Bone marrow (tissue), 2 donors: Measurements from ENCODE around the gene MAP3K8.
"Not testable (repeated sequence)": the region's sequence is repeated elsewhere in the genome, so short reads cannot be mapped to it uniquely, and the experiment has no call there.

Experiments
- DNase-seq, 2 donors: peaks; one replicate each; lab custom pipeline; 2025; lab: John Stamatoyannopoulos, UW

The MAP3K8 gene

DNA sequence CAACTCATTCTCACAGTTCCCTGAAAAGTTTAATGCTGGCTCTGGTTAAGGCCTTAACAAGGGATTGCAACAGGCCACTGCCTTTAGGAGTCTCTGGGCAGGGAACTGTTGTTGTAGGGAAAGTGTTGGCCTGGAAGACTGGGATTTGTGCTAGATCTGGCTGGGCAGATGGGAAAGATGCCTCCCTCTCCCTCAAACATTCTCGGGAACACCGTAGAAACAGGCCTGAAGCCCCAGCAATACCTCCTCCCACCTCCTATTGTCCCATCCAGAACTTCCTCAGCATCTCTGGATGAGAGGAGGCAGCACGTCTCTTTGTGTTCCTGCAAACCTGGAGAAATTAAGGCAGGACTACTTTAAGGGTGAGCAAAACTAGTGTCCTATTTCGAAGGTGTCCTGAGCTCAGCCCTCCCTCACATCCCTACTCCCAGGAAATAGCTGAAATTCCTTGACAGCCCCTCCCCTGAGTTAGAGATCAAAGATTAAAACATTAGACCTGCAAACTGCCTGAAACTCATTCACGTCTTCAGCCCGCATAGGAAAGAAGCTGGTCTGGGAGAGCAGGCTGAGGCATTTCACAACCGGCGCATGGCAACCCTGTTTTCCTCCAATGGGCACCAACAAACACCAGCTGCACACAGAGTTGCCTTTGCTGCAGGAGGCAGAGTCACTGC is 10.9 kb upstream of the MAP3K8 start:
- peak; percentile 10 to 84 for DNase-seq

DNA sequence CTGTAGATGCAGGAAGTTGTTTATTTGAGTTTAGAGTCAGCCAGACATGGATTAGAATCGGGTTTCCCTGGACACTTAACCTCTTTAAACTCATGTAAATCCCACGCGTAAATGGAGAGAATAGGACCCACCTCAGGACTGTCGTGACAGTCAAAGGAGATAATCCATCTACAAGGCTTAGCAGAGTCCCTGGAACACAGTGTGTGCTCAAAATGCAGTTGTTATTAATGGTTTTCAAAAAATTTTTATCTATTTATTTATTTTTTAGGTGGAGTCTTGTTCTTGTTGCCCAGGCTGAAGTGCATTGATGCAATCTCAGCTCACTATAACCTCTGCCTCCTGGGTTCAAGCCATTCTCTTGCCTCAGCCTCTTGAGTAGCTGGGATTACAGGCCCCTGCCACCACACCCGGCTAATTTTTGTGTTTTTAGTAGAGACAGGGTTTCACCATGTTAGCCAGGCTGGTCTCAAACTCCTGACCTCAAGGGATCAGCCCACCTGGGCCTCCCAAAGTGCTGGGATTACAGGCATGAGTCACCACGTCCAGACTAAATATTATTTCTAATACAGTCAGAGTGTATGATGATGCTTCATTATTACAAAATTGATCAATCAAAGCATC is 10.2 kb upstream of the MAP3K8 start:
- not testable (repeated sequence) for DNase-seq

DNA sequence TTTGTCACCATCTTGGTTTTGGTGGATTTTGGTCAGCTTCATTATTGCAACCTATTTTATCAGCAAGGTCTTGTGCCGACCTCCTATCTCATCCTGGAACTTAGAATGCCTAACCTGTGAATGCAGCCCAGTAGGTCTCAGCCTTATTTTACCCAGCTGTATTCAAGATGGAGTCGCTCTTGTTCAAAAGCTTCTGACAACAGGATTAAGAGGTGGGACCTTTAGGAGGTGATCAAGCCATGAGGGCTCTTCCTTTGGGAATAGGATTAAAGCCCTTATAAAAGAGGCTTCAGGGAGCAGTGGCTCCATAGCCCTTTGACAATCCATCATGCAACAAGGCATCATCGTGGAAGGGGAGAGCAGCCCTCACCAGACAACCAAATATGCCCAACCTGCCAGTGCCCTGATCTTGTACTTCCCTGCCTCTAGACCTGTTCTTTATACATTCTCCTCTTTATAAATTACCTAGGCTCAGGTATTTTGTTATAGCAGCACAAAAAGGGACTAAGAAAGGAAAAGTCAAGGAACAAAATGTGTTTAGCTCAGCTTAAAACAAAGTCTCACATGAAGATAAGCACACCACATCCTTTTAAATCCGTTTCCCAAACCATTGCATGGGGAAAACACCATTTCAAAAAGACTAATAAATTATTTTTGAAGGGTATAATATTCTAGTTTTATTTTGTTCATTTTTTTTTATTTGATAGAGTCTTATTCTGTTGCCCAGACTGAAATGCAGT is 8.5 kb upstream of the MAP3K8 start:
- DNase-seq = no peak

DNA sequence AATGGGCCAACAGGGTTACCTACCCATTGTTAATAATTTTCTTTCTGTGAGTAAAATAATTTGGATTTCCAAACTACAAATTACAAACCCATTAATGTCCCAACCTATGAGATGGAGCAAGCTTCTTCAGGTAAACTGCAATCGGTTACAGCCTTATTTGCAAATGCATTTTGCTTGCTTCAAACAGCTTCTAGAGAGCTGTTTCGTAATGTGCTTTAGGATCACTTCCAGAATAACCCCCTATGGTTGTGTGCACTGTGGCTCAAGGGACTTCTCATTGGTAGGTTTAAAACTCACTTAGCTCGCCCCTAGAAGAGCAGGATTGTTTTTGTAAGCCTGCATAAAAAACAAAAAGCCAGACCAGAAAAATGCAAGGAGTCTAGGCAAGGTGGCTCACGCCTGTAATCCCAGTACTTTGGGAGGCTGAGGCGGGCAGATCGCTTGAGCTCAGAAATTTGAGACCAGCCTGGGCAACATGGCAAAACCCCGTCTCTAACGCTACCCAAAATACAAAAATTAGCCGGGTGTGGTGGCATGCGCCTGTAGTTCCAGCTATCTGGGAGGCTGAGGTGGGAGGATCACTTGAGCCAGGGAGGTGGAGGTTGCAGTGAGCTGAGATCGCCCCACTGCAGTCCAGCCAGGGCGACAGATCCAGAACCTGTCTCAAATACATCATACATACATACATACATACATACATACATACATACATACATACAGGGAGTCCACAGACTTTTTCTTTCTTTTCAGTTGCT is 3.3 kb upstream of the MAP3K8 start:
- DNase-seq = no peak

DNA sequence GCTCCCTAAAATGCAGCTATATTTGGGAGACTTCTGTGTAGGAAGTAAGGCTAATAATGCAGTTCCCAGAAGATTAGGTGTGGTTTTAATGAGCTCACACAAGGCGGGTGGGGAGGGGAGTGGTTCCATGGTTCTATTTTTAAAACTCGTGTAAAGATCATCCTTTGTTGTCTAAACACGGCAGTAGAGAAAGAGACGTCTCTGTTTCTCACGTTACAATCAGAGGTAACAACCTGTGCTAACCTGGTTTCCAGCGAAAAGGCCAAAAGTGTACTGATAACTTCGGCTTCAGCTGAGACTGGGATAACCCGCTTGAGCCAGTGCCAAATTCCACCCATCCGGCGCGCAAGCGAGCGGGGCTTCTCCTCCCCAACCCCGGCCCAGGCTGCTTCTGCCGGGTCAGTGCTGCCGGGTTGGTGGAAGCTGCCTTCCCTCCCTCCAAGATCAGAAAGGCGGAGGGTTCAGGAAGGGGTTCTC is 2.5 kb upstream of the MAP3K8 start:
- DNase-seq = no peak

DNA sequence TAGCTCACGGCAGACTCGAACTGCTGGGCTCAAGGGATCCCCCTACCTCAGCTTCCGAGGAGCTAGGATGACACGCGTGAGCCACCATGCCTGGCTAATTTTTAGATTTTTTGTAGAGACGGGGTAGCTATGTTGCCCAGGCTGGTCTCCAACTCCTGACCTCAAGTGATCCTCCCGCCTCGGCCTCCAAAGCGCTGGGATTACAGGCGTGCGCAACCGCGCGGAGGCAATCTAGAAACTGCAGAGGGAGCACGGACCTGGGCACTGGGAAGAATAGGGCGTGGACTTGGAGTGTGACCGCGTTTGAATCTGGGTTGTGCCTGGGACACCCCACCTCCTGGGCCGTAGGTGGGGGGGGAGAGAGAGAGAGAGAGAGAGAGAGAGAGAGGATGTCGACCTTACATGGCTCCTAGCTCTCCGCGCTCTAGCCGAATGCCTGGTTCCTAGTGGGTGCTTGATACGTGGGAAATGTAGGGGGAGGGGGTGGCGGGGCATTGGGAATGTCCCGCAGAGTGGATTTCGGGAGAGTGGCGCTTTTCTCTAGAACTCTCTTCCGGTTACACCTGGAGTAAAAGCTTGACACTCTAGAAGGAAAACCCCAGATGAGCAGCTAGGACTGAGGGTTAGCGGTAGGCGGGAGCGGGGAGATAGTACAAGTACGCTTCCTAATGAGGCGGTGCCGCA is 1.2 kb upstream of the MAP3K8 start:
- no peak for DNase-seq

DNA sequence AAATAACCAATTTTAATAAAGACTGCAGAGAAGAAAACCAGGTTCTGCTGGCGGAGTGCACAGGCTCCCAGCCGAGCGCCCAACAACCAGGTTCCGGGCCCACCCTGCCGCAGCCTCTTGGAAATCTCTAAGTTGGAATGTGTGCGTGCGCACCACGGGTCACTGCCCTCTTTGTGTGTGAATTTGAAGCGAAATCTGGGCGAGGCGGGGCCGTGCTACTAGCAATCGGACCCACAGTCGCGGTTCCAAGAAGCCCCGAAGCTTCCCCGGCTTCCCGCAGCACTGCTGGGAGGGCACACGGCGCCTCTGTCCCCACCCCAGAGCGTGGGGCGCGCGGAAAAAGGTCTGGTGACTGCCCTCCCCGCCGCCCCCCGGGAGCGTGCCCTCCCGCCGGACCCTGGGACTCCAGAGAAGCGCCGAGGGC is 666 bp upstream of the MAP3K8 start:
- DNase-seq = peak in 1 of 2 donors; percentile 48

DNA sequence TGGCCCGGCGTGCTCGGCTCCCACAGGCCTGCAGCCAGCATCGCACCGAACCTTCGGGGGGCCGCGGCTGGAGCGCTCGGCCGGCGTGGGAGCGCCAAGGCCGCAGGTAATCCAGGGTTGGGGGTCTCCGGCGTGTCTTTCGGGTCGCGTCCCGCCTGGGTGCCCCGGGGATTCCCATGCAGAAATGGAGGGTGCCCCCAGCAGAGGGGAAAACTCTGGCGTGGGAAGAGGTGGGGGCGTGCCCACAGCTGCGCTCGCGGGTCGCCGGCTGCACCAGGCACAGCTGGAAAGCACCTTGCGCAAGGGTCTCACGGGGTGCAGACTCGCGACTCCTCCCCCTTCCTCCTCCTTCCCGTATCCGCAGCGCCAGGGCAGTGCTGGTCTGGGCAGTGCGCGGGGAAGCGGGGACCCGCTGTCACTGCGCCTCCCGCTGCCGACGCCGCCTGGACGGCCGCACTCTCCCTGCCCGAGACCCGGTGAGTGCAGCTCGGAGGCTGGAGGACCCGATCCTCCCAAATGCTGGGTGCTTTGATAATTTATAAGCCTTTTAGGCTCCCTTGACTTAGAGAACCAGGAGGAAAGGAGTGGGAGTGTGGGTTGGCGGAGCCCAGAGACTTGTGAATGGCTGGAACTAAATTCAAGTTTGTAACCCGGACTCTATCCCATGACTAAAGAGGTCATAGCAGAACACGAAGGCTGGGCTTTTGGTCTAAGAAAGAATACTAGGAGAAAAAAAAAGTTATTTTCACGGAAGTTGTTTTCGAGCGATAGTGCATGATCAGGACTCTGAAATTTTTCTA is 489 bp downstream of the MAP3K8 start:
- peak; percentile 52 to 88 for DNase-seq

DNA sequence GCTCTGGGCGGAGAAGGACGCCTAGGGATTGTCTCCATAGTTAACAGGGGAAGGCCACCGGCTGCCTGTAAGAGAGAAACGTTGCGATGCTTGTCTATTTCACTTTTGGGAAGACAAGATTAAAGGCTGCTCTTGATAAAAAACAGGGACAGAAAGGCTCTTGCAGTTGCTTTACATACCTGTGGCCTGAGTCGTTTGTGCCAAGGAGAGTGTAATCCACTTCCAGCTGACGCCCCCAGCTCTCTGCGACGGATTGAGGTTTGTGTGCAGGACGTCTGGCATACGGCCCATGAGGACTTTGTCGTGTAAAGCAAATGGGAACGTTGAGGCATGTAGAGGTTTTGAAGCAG is 1.1 kb downstream of the MAP3K8 start:
- no peak for DNase-seq

DNA sequence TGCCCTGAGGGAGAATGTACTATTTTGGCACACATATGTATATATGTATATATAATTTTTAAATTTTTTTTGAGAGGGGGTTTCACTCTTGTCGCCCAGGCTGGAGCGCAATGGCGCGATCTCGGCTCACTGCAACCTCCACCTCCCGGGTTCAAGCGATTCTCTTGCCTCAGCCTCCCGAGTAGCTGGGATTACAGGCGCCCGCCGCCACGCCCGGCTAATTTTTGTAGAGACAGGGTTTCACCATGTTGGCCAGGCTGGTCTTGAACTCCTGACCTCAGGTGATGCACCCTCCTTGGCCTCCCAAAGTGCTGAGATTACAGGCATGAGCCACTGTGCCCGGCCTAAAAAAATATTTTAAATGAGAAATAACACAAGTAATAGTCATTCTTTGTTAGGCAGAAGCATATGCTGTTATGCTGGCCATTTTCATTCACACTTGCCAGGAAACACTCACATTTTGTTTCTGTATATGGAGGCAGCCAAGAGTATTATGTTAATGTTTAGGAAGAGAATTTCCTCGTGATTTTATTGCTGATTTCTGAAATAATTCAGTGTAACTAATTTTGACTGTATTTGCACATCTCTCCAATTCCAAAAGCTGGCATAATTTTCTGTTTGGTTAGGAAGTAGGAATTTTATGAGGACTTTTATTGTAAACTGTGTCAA is 1.6 kb downstream of the MAP3K8 start:
- DNase-seq = not testable (repeated sequence)

DNA sequence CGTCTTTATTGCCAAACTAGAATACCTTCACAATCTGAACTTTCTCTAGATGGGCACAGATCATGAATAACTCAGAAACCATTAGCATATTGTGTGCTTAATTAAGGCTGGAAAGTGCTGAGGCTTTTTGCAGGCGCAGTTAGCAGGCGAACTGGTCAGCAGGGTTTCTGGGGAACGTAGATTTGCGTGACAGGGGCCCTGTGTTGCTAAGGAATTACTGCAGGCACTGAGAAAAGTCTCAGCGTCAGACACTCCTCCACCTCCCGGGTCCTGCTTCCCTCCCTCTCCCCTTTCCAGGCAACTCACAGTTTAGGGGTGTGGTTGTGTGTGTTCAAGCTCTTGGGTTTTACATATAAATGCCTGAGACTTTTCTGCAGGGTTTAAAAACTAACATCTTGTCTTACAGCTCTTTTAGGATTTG is 2.2 kb downstream of the MAP3K8 start:
- no peak for DNase-seq

DNA sequence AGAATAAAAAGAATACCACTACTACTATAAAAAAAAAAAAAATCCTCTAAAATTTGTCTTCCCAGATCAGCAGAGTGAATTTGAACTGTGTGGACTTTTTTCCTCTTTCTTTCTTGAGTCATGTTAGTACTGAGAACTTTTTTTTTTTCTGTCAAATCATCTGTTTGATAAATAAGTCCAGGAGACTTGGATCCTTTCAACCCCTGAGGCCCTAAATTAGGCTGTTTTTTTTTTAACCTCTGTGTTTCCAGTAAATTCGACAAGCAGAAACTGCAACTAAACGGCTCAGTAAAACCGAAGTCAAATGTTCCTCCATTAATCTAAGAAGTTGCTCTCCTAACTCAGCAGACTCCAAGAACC is 2.7 kb downstream of the MAP3K8 start:
- no peak for DNase-seq

DNA sequence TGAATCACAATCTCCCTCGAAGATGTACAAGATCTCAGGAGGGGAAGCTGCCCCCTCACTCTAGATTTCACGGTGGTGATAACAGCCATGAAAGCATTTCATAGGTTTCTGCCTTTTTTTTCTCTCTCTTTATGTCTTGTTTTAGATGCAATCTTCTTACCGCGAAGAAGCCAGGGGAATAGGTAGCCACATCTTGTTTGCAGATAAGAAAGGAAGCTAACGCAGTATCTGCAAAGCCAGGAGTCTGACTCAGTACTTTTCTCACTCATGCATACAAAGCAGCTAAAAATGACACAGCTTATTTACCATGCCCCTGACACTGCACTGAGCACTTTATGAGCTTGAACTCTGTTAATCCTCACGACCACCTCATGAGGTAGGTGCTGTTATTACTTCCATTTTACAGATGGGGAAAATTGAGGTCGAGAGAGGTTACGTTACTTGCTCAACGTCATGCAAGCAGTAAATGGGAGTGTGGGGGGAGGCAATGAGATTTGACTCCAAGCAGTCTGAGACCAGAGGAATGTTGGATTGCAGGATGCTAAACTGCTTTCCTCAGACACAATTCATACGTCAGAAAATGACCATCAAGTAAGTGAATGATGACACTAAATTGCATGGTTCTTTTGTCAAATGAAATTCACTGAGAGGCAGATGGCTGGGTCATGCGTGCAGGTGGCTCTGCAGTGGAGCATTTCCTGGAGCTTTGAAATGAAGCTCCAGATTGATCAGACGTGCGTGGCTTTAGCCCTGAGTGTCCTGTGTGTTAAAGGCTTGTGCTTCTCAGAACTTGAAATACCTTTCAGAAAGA is 3.3 kb downstream of the MAP3K8 start:
- DNase-seq = peak in 1 of 2 donors; percentile 36

DNA sequence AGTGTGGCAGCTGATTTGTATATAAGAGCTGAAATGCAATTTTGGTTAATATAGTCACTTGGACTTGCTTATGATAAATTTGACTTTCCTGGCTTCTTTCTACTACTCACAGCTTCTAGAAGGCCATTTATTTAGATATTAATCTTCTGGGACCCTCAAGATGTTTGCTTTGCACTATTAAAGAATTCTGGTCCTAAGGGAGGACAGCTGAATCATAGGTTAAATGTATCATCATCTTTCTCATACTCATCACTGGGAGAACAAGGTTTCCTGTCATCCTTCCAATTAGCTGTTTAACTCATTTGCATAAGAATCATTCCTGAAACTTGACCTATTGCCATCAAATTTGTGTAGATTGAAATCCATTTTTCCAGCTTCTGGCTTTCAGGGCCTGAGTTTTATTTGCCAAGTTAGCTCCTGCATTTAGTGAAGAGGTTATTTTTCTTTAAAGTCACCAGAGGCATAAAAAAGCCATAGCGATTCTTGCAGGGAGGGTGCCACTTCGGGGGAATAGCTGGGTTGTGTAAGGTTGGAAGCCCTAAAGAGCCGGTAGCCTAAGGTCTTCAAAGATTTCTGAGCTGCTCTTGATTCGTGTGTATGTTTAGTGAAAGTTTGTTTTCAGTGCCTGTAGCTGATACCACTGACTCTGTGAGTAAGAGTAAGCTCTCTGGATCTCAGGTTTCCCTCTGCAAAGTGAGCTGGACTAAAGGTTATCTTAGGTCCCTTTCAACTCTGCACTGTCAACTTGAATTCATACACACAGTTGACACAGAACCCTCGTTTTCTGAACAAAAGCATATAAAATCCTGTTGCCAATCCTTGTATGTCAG is 4.3 kb downstream of the MAP3K8 start:
- DNase-seq = no peak

DNA sequence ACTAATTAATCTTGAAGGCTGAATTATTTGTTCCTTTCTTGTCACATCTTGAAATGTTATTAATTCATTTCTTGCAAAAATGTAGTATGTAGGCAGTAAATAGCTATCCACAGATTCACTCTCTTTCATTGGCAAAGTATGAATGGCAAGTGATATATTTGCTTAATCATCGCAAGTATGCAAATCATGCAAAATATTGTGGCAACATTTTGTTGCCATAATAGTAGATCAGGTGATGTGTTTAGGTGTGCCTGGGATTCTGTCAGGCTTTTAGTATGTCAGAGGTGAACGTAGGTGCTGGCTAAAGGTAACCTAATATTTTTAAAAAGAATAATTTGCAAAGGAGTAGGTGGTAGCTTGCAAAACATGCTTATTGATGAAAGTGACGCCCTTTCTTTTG is 5.9 kb downstream of the MAP3K8 start:
- no peak for DNase-seq

DNA sequence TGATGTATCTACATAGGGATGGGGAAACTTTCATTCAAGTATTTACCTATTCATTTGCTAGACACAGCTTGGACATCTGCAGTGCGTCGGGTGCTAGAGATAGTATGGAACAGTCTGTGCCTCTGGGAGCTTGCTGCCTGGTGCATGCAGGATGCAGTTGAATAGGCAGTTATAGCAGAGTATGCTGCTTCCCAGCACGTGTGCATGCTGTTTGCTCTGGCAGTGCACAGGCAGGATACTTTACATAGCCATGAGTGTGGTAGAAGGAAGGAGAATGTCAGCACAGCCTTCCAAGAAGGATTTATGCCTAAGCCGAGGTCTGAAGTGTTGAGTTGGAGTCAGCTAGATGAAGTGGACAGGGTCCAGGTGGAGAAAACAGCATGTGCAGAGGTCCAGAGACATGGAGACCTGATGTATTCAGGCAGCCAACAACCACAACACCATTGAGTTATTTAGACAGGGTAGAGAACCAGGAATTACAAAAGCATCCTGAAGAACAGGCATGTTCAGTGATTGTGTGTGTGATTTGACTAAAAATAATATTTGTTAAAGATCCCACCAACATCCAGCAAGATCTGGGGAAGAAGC is 8.1 kb downstream of the MAP3K8 start:
- no peak for DNase-seq

DNA sequence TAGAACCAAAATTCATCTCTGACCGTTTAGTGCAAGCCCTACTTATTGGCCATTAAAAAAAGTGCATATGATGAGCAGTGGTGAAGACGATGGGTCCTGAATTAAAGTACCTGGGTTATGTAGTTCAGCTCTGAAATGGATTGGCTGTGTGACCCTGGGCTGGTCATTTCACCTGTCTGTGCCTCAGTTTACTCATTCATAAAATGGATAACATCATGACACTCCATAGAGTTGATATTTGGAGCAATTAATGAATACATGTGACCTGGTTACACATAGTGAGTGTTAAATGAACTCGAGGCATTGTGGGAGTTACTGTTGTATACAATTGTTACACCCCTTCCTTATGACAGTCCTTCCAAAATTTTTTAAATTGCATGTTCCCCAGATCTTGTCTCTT is 9.1 kb downstream of the MAP3K8 start:
- DNase-seq = no peak

DNA sequence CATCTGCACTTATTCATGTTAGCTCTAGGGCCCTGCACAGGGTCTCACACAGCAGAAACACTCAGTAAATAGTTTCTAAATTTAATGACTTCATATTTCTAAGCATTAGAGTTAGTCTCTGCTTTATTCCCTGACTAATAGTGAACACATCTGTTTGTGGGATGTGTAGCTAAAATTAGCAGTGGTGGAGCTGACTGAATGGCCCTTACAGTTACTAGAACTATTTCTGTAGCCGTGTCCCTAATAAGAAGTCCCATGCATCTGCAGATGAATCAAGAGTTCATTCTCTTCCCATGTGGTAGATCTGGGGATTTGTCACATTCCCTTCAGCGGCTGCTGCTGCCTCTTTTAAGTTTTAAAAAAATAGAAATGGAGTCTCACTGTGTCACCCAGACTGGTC is 11.7 kb downstream of the MAP3K8 start:
- DNase-seq = no peak
